Duodenal mucosa (tissue), 2 donors: ENCODE results near the gene SPON2.

ENCODE experiments used
- H3K27ac ChIP-seq: one replicate; pipeline ENCODE4 v1.7.0; 2013; ENCODE audit warnings: low read depth, low read length
- H3K27me3 ChIP-seq, 2 donors: one replicate each; pipeline ENCODE4 v1.7.0; 2013; ENCODE audit warnings: low read length in 2 of 2, control low read depth in 1 of 2; ENCODE audit not compliant: insufficient read depth in 2 of 2, control insufficient read depth in 1 of 2
- H3K36me3 ChIP-seq, 2 donors: one replicate each; pipeline ENCODE4 v1.7.0; 2013; ENCODE audit warnings: low read length in 2 of 2, control low read depth in 1 of 2; ENCODE audit not compliant: insufficient read depth in 2 of 2, control insufficient read depth in 1 of 2
- H3K4me1 ChIP-seq, 2 donors: one replicate each; pipeline ENCODE4 v1.7.0; 2013; ENCODE audit warnings: low read length in 2 of 2, control low read depth in 1 of 2; ENCODE audit not compliant: insufficient read depth in 2 of 2, control insufficient read depth in 1 of 2
- H3K4me3 ChIP-seq, 2 donors: one replicate each; pipeline ENCODE4 v1.7.0; 2013; ENCODE audit warnings: low read length in 2 of 2, low read depth in 1 of 2
- H3K9ac ChIP-seq, 2 donors: one replicate each; pipeline ENCODE4 v1.7.0; 2013; ENCODE audit warnings: low read length in 2 of 2, low read depth in 1 of 2
- H3K9me3 ChIP-seq, 2 donors: one replicate each; pipeline ENCODE4 v1.7.0; 2013; ENCODE audit warnings: low read length in 2 of 2, control low read depth in 1 of 2; ENCODE audit not compliant: control insufficient read depth in 1 of 2

Gene SPON2

DNA sequence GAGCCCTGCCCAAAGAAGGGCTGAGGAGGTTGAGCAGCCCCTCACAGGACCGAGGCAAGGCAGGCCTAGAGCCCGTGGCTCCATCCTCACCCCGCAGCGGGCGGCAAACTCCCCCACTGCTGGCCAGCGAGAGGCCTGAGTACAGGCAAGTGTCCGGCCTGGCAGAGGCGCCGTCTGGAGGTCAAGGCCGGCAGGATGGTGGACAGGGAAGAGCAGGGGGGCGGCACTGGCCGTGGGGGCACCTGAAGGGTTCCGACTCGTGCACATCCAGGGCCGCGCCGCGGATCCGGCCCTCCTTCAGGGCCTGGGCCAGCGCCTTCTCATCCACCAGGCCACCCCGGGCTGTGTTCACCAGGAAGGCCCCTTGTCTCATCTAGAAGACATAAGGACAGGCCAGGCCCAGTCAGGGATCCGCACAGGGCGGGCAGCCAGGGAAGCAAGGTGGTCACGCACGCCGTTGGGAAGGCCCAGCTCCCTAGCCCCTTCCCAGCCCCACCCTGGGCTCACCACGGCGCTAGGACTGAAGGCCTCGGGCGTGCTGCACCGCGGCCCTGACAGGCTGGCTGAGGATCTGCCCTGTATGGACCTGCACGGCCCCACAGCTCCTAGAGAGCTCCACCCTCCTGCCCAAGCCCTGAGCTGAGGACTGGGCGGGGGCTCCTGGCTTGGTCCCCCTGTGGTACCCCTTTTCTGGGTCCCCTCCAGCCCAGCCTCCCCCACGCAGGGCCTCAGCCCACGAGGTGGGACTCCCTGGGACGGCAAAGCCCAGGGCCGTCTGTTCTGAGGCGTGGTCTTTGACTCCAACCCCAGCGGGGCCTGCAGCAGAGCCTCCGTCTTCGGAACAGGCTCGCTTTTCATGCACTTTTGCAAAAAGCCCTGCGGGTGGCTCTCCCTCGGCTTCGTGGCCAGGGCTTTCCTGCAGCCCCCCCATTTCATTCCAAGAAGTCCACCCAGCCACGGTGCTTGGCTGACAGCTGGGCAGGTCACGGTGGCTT lies 42.0 kb upstream of the SPON2 start:
- H3K9ac ChIP-seq: no peak overlapping the region
- H3K9me3 ChIP-seq: no peaks in the 10 kb centered on the region
- peaks cover 18 to 36% of the 10 kb centered on the region in 2 donors for H3K4me1 ChIP-seq
- H3K4me3 ChIP-seq: no peak overlapping the region
- peaks cover 24 to 61% of the 10 kb centered on the region in 2 donors for H3K36me3 ChIP-seq
- no peak overlapping the region for H3K27ac ChIP-seq
- no peaks in the 10 kb centered on the region for H3K27me3 ChIP-seq

DNA sequence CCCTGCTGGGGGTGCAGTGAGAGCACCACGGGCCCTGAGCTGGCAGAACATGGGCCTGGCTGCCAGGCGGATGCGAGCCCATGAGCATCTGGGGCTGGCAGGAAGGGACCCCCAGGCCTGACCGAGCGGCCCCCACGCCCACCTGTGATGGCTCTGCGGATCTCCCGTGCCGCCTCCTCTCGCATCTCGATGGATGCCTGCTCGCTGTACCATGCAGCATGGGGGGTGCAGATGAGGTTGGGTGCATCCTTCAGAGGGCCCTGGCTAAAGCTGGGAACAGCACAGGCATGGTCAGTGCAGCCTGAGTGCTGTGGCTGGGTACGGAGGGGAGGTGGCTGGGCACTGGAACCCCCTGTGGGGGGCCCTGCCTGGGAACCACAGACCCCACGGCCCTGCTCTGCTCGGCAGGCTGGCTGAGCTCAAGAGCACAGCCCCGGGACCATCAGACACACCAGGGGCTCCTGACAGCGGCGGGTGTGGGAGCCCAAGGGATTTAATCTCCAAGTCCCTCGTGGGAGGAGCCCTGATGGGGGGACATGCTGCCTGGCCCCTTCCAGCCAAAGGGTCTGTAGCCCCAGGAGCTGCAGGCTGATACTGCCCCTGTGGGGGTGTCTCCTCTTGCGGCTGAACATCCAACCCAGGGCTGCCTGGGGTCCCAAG lies 41.1 kb upstream of the SPON2 start:
- Histone ChIP-seq H3K27ac (no peak overlapping the region), H3K9ac (no peak overlapping the region), H3K27me3 (no peaks in the 10 kb centered on the region), H3K4me3 (no peak overlapping the region), H3K36me3 (peaks cover 24 to 61% of the 10 kb centered on the region in 2 donors), H3K4me1 (peaks cover 20 to 42% of the 10 kb centered on the region in 2 donors), H3K9me3 (no peaks in the 10 kb centered on the region)

DNA sequence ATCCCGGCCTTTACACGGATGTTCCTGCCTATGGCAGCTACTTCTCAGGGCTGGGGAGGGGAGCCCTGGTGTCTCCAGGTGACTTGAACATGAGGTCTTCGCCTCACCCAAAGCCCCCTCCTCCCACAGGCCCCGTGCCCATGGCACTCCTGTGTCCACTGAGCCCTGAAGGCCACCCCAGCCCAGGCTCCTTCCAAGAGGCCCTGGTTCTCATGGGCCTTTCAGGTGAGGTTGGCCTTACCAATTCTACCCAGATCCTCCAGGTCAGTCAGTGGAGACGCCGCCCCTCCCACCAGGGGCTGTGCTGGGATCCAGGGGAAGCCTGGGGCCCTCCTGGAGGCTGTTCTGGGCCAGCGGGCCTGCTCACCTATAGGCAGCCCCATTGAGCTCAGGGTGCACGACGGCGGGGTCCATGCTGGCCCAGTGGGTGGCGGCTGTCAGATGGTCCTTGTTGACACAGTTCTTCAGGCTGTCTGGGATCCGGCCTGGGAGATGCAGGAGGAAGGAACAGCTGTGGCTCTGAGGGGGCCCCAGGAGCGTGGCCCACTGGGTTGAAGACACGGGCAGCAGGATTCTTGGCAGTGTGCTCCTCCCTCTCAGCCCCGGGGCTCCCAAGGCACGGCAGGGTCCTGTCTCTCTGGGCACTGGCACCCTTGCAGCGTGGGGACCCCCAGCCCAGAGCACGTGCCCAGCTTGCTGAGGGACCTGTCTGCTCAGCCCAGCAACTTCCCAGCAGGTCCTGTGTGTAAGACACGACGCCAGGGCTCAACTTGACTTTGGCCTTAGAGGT lies 40.4 kb upstream of the SPON2 start:
- peaks cover 22 to 49% of the 10 kb centered on the region in 2 donors for H3K4me1 ChIP-seq
- H3K9ac ChIP-seq: no peak overlapping the region
- no peaks in the 10 kb centered on the region for H3K27me3 ChIP-seq
- no peak overlapping the region for H3K27ac ChIP-seq
- H3K4me3 ChIP-seq: no peak overlapping the region
- peaks cover 24 to 61% of the 10 kb centered on the region in 2 donors for H3K36me3 ChIP-seq
- no peaks in the 10 kb centered on the region for H3K9me3 ChIP-seq

DNA sequence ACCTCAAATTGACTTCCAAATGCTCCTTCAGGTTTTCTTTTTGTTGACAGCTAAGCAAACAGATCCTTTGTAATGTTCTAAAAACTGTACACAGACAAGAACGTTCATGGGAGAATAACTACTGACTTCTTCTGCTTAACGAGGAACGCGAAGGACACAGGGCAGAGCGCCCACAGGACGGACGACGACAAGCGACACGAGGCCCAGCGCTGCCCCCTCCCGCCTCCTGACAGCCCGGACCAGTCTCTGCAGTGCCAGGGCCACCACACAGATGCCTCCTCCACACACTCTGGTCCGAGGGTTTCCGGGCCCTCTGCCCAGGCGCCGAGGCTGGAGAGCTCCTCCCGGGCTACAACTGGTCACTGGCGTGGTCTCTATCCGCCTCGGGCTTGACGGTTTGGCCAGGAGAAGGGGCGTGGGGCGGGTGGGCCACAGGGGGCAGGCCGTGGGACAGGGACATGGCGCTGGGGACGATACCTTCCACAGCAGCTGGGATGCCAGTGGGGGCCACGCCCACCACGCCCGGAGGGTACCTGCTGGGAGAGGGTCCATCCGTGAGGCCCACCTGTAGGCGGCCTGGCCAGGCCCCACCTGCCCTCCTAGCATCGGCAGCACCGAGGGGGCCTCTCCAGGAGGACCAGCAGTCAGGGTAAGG lies 39.6 kb upstream of the SPON2 start:
- Histone ChIP-seq H3K9me3 (no peaks in the 10 kb centered on the region), H3K27me3 (no peaks in the 10 kb centered on the region), H3K4me3 (no peak overlapping the region), H3K36me3 (peaks cover 24 to 55% of the 10 kb centered on the region in 2 donors), H3K27ac (no peak overlapping the region), H3K4me1 (peaks cover 19 to 47% of the 10 kb centered on the region in 2 donors), H3K9ac (no peak overlapping the region)

DNA sequence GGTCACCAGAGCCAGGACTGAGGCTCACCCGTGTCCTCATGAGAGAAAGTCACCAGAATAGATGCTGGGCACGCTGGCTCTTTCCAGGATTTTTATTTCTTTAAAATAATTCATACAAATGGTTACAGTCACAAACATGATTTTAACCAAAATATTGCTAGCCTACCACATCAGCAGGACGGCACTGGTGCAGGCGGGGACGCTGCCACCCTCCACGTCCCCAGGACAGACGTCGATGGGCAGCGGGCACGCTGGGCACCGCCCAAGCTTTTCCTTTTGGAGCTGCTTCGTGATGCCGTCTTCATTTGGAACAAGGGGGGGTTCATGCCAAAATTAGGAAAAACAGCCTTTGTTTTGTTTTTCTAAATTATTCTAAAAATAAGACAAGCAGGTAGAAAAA lies 39.0 kb upstream of the SPON2 start:
- Histone ChIP-seq H3K27ac (no peak overlapping the region), H3K4me1 (peaks cover 18 to 40% of the 10 kb centered on the region in 2 donors), H3K36me3 (peaks cover 24 to 48% of the 10 kb centered on the region in 2 donors)

DNA sequence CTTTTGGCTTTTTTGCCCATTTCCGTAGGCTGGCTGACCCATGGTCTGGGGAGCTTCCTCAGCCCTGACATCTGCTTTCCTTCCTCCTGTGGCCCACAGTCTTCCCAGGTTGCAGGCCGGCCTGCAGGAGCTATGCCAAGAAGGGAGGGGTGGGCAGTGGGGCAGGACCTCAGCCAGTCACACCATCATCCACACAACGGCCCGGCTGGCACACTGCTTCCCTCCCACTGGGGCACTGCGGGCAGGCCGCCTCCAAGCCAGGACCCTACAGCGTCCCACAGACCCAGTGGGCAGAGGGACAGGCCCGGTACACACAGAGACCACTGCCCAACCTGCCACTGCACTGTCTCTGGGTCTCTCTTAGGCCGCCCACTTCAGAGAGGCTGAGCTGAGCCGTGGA lies 38.6 kb upstream of the SPON2 start:
- Histone ChIP-seq H3K9ac (no peak overlapping the region), H3K36me3 (peaks cover 20 to 44% of the 10 kb centered on the region in 2 donors), H3K4me1 (peaks cover 18 to 36% of the 10 kb centered on the region in 2 donors), H3K27me3 (no peaks in the 10 kb centered on the region), H3K4me3 (no peak overlapping the region), H3K9me3 (no peaks in the 10 kb centered on the region), H3K27ac (no peak overlapping the region)

More for the DNA sequence above, 39.0 kb upstream of the SPON2 start:
- Histone ChIP-seq H3K9ac (no peak overlapping the region), H3K9me3 (no peaks in the 10 kb centered on the region), H3K4me3 (no peak overlapping the region), H3K27me3 (no peaks in the 10 kb centered on the region)

DNA sequence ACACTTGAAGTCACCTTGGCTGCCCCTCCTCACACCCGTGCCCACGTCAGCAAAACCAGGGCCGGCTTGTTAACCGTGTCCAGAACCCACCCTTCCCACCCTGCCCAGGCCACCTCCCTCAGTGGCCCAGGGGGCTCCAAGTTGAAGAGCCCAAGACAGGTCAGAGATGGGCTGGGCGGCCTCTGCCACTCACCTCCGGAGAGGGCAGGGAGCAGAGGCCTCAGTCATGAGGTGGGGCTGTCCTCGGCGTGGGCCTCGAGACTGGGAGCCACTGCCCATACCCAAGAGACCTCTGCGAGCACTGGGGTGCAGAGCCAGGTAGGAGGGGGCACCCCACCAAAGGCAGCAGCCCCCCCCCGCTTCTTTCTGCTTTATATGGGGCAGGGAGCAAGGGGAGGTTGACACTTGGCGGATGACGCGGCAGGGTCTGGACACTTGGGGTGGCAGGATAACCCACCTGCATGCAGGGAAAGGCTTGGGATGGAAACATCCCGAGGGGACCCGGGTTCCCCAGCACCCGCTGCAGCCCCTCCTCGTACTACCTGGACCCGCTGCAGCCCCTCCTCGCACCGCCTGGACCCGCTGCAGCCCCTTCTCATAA lies 38.0 kb upstream of the SPON2 start:
- H3K4me1 ChIP-seq: peaks cover 22 to 36% of the 10 kb centered on the region in 2 donors
- H3K27me3 ChIP-seq: no peaks in the 10 kb centered on the region
- peaks cover 19 to 39% of the 10 kb centered on the region in 2 donors for H3K36me3 ChIP-seq
- H3K4me3 ChIP-seq: no peak overlapping the region
- no peak overlapping the region for H3K27ac ChIP-seq
- H3K9me3 ChIP-seq: no peaks in the 10 kb centered on the region
- no peak overlapping the region for H3K9ac ChIP-seq

DNA sequence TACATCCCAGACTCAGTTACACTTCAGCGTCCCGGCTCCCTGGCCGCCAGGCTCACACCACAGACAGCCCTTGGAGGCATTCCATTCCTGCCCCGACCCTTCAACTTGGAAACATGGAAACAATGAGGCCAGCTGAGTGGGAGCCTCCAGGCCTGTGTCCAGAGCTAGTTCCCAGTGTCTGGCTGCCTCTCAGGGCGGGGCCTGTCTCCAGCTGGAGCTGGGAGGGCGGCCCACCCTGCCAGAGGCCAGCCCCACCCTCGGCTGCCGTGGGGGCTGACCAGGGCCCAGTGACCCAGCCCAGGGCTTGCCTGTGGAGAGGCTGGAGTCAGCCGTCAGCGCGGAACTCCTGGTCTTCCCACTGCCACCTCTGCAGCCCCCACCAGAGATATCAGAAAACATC lies 37.4 kb upstream of the SPON2 start:
- peaks cover 19 to 34% of the 10 kb centered on the region in 2 donors for H3K36me3 ChIP-seq
- H3K27me3 ChIP-seq: no peaks in the 10 kb centered on the region
- H3K9me3 ChIP-seq: no peaks in the 10 kb centered on the region
- no peak overlapping the region for H3K4me3 ChIP-seq
- H3K4me1 ChIP-seq: peaks cover 25 to 37% of the 10 kb centered on the region in 2 donors
- no peak overlapping the region for H3K9ac ChIP-seq
- H3K27ac ChIP-seq: peak overlapping the region; percentile 51

DNA sequence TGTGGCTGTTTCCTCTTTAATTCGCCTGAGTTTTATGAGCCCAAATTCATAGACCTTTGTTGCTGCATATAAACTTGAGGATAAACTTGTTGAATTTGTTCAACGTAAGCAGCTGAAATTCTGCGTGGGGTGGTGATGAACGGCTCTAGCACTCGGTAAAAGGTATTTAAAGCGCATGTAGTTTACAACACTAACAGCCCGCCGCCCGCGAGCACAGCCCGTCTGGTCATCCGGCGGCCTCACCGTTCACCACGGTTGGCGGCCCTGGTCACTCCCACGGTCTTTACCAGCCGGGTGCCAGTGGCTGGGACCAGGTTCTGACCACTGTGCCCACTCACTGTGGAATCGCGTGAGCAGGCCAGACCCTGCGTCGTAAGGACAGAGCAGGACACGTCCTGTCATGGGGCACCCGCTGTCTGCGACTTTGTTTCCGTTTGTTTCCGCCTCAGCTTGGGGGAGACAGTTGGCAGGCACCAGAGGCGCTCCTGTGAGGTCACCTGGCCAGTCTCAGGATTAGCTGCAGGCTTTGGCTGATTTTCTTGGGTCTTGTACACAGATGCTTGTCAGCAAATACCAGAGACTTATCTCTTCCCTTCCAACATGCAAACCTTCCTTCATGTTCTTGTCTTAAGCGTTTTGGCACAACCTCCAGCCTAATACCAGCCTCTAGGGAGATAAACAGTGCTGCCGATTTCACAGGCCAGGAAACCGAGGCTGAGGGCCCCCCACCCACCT lies 36.8 kb upstream of the SPON2 start:
- no peaks in the 10 kb centered on the region for H3K27me3 ChIP-seq
- H3K36me3 ChIP-seq: peaks cover 19 to 27% of the 10 kb centered on the region in 2 donors
- H3K4me1 ChIP-seq: peaks cover 31 to 38% of the 10 kb centered on the region in 2 donors
- peak overlapping the region; percentile 56 for H3K27ac ChIP-seq
- H3K9me3 ChIP-seq: no peaks in the 10 kb centered on the region
- no peak overlapping the region for H3K9ac ChIP-seq
- peak overlapping the region in 1 of 2 donors; percentile 43 for H3K4me3 ChIP-seq
